Hepatocyte (in vitro differentiated cells): ENCODE data around the gene ZNF532. TPM values are rescaled to one million over a fixed set of nuclear protein-coding genes. Genes with fewer than 3 reads are reported as not detected.

Source experiments
- DNase-seq: peaks from one replicate; pipeline ENCODE4 v3.0.0-alpha.2; 2016; ENCODE audit warnings: low spot score
- H2AFZ ChIP-seq: fragments of 200-600 bp; sonication (generic); 2 replicates; pipeline ENCODE4 v1.6.0; 2016; ENCODE audit warnings: antibody characterized with exemption, mild to moderate bottlenecking
- H3K27ac ChIP-seq: fragments of 200-600 bp; sonication (generic); 2 replicates; pipeline ENCODE4 v1.5.1; 2016; ENCODE audit warnings: mild to moderate bottlenecking
- H3K27me3 ChIP-seq: fragments of 200-600 bp; sonication (generic); 2 replicates; pipeline ENCODE4 v1.6.1; 2016
- H3K36me3 ChIP-seq: fragments of 200-600 bp; sonication (generic); replicated peaks from 2 replicates; pipeline ENCODE4 v1.5.1; 2016; ENCODE audit warnings: low read depth; ENCODE audit not compliant: insufficient read depth
- H3K4me1 ChIP-seq: fragments of 200-600 bp; sonication (generic); 2 replicates; pipeline ENCODE4 v1.5.1; 2016; ENCODE audit warnings: mild to moderate bottlenecking, moderate library complexity; ENCODE audit not compliant: insufficient read depth
- H3K4me2 ChIP-seq: fragments of 200-600 bp; sonication (generic); 2 replicates; pipeline ENCODE4 v1.6.0; 2016
- H3K4me3 ChIP-seq: fragments of 200-600 bp; sonication (generic); 2 replicates; pipeline ENCODE4 v1.5.1; 2016; ENCODE audit warnings: mild to moderate bottlenecking
- H3K79me2 ChIP-seq: fragments of 200-600 bp; sonication (generic); 2 replicates; pipeline ENCODE4 v1.6.0; 2017; ENCODE audit warnings: mild to moderate bottlenecking
- H3K9me2 ChIP-seq: fragments of 200-600 bp; sonication (generic); replicated peaks from 2 replicates; pipeline ENCODE4 v1.6.0; 2017; ENCODE audit warnings: mild to moderate bottlenecking; ENCODE audit not compliant: insufficient read depth
- H3K9me3 ChIP-seq: fragments of 200-600 bp; sonication (generic); 2 replicates; pipeline ENCODE4 v1.5.1; 2016; ENCODE audit warnings: low read depth, mild to moderate bottlenecking
- H4K20me1 ChIP-seq: fragments of 200-600 bp; sonication (generic); 2 replicates; pipeline ENCODE4 v1.6.0; 2016; ENCODE audit warnings: mild to moderate bottlenecking; ENCODE audit not compliant: insufficient read depth, poor library complexity, severe bottlenecking
- EZH2 ChIP-seq: fragments of 200-600 bp; sonication (generic); IDR thresholded peaks from 2 replicates; pipeline ENCODE4 v1.6.1; 2016; ENCODE audit warnings: antibody characterized with exemption, mild to moderate bottlenecking, borderline replicate concordance
- EZH2phosphoT487 ChIP-seq: fragments of 200-600 bp; sonication (generic); IDR thresholded peaks from one replicate; pipeline ENCODE4 v1.6.1; 2018; ENCODE audit warnings: antibody characterized with exemption, mild to moderate bottlenecking, low read depth, moderate library complexity; ENCODE audit not compliant: unreplicated experiment, severe bottlenecking
- WGBS: methylation state at CpG from one replicate; pipeline ENCODE4 v1.1.6; 2016; ENCODE audit warnings: low lambda C conversion rate; ENCODE audit errors: missing lambda C conversion rate; 5-methylcytosine and 5-hydroxymethylcytosine counted together
- polyA plus RNA-seq: library from polyadenylated mRNA; unstranded; fragments of >200 nt; fragmentation: Nextera tagmentation; extraction: Ambion mirVana; gene quantifications from 2 replicates; pipeline ENCODE4 v1.2.1, GENCODE V29; 2016
- small RNA-seq: library from RNA; depleted of rRNA; stranded (forward); fragments of <200 nt; gene quantifications from one replicate; pipeline ENCODE3, GENCODE V24; 2014
- total RNA-seq: library from RNA; depleted of rRNA; stranded (reverse); fragments of >200 nt; gene quantifications from 2 replicates; pipeline ENCODE4 v1.2.3, GENCODE V29; 2014
- TF ChIP-seq, protein P1 (sequence below): fragments of 200-600 bp; sonication (generic); IDR thresholded peaks from 2 replicates; pipeline ENCODE4 v1.5.1; 2016; ENCODE audit warnings: antibody characterized with exemption, mild to moderate bottlenecking; ENCODE audit not compliant: poor library complexity

Gene ZNF532
- total and polyA plus RNA-seq, 2 experiments from 2014 or later = 15.9 to 36.5 TPM

DNA sequence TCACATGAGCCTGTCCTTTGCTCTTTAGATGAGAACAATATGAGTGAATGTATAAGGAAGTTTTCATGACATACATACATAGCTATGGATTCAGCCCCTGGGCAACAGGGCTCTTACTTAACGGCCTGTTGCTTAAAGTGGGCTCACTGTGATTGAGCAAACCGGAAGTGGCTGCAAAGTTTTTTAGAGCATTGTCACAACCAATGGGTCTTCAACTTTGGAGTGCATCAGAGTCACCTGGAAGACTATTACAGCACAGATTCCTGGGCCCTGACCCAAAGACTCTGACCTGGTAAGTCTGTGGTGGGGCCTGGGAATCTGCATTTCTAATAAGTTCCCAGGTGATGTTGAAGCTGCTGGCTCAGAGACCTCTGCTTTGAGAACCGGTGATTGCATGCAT is 168.7 kb downstream of the ZNF532 start:
- peaks cover 4% of the 10 kb centered on the region for H3K4me1 ChIP-seq
- no peak overlapping the region for H3K4me2 ChIP-seq
- no peaks in the 10 kb centered on the region for H3K79me2 ChIP-seq
- WGBS = 74% methylated on average over 3 of the region's 3 CpGs
- no peaks in the 10 kb centered on the region for H3K9me3 ChIP-seq
- no peak for DNase-seq
- no peaks in the 10 kb centered on the region for H3K9me2 ChIP-seq
- no peak overlapping the region for H3K4me3 ChIP-seq
- TF ChIP-seq EZH2phosphoT487 = no peak
- no peak for TF ChIP-seq EZH2
- TF ChIP-seq, protein P1, sequence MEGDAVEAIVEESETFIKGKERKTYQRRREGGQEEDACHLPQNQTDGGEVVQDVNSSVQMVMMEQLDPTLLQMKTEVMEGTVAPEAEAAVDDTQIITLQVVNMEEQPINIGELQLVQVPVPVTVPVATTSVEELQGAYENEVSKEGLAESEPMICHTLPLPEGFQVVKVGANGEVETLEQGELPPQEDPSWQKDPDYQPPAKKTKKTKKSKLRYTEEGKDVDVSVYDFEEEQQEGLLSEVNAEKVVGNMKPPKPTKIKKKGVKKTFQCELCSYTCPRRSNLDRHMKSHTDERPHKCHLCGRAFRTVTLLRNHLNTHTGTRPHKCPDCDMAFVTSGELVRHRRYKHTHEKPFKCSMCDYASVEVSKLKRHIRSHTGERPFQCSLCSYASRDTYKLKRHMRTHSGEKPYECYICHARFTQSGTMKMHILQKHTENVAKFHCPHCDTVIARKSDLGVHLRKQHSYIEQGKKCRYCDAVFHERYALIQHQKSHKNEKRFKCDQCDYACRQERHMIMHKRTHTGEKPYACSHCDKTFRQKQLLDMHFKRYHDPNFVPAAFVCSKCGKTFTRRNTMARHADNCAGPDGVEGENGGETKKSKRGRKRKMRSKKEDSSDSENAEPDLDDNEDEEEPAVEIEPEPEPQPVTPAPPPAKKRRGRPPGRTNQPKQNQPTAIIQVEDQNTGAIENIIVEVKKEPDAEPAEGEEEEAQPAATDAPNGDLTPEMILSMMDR = no peak
- no peaks in the 10 kb centered on the region for H4K20me1 ChIP-seq
- no peak overlapping the region for H2AFZ ChIP-seq
- H3K27ac ChIP-seq = no peak overlapping the region
- H3K36me3 ChIP-seq = no peaks in the 10 kb centered on the region
- H3K27me3 ChIP-seq = no peaks in the 10 kb centered on the region

DNA sequence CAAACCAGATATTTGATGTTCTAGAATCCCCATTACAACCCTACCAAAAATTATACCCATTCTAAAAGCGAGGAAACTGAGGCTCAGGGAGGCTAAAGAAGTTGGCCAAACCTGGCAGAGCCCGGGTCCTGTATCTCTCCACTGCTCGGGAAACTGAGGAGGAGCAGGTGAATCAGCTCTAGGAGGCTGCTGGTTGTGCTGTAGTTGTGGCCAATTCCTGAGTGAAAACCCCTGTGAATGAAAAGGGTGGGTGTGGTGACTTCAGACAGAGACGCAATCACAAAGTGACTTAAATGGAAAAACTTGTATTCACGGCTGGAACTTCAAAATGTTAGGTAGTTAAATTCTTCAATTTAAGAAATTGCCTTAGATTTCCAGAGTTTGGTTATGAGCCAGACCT is 169.3 kb downstream of the ZNF532 start:
- no peaks in the 10 kb centered on the region for H4K20me1 ChIP-seq
- TF ChIP-seq EZH2 (no peak), EZH2phosphoT487 (no peak)
- TF ChIP-seq, protein P1 = no peak
- H3K4me1 ChIP-seq = peaks cover 4% of the 10 kb centered on the region
- no peaks in the 10 kb centered on the region for H3K9me2 ChIP-seq
- WGBS = 84% methylated on average over 5 of the region's 5 CpGs
- H2AFZ ChIP-seq = no peak overlapping the region
- H3K4me2 ChIP-seq = no peak overlapping the region
- H3K4me3 ChIP-seq = no peak overlapping the region
- no peak for DNase-seq
- H3K9me3 ChIP-seq = no peaks in the 10 kb centered on the region
- H3K27ac ChIP-seq = no peak overlapping the region
- H3K36me3 ChIP-seq = no peaks in the 10 kb centered on the region
- H3K79me2 ChIP-seq = no peaks in the 10 kb centered on the region
- H3K27me3 ChIP-seq = no peaks in the 10 kb centered on the region

DNA sequence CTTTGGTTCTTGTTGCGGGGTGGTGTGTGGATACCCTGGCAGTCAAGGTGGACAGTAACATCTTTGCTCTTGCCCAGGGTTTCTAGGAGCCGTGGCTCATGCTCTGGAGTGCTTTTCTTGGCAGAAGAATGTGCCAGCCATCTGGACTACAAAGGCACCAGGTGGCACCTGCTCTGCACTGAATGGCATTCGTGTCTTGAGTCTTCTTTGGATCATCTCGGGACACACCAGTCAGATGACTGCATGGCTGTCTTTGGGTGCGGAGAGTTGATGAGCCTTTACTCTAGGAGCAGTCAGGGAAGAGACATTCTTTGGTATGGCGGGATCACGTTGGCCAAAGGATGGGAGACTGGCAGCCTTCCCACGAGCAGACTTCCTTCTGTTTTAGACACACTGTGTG is 170.9 kb downstream of the ZNF532 start:
- Histone ChIP-seq H3K36me3 (no peaks in the 10 kb centered on the region), H3K79me2 (no peaks in the 10 kb centered on the region), H3K9me3 (no peaks in the 10 kb centered on the region), H3K4me1 (peaks cover 4% of the 10 kb centered on the region), H3K9me2 (no peaks in the 10 kb centered on the region), H4K20me1 (no peaks in the 10 kb centered on the region), H2AFZ (no peak overlapping the region), H3K4me2 (no peak overlapping the region), H3K27me3 (no peaks in the 10 kb centered on the region), H3K4me3 (no peak overlapping the region), H3K27ac (no peak overlapping the region)
- no peak for DNase-seq
- 96% methylated on average over 8 of the region's 8 CpGs for WGBS
- TF ChIP-seq, protein P1 = no peak
- no peak for TF ChIP-seq EZH2phosphoT487
- no peak for TF ChIP-seq EZH2

Small RNAs within 50 kb of the gene (small RNA-seq; reads per million reads assigned to genes)
- not detected for gene RF00096
- not detected for gene RNU2-69P

Other genes starting within 250 kb of the ZNF532 start
- gene ALPK2, start 235.8 kb upstream of the ZNF532 start, total RNA-seq = 22.8 and 25.0 TPM in 2 replicates
- 13.6 and 18.5 TPM in 2 replicates for gene ALPK2, start 235.8 kb upstream of the ZNF532 start, polyA plus RNA-seq
- 31.3 and 35.9 TPM in 2 replicates for gene MALT1, start 193.4 kb upstream of the ZNF532 start, total RNA-seq
- 9.7 and 14.9 TPM in 2 replicates for gene MALT1, start 193.4 kb upstream of the ZNF532 start, polyA plus RNA-seq